ENCODE results near the gene GRIK1.

The GRIK1 gene

GRCh38 chr21:29827647-29828046 is 112.1 kb downstream of the GRIK1 start:
- no peak for DNase-seq (ENCODE audit: low read depth)

DNA sequence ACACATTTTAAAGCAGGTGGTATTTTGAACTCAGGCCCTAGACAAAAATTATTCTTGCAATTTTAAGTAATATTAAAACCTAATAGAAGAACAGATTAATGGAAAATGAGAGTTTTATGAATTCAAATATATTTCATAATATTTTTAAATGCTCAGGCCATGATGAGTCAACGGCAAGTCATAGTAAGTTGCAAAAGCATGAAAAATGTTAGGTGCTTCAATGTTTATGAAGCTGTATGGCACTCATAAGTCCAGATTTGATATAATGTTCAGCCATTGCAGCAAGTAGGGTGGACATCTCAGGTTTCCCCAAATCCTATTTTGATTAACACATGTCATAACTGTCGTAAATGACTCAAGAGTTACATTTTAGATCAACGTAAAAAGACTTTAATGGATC is 112.6 kb downstream of the GRIK1 start:
- DNase-seq (ENCODE audit: low read depth), result no peak

- no peak for DNase-seq (ENCODE audit: low read depth)
Observed at GRCh38 chr21:29826386-29826785, 113.4 kb downstream of the GRIK1 start.

GRCh38 chr21:29825936-29826335 is 113.9 kb downstream of the GRIK1 start:
- DNase-seq (ENCODE audit: low read depth), result no peak

DNA sequence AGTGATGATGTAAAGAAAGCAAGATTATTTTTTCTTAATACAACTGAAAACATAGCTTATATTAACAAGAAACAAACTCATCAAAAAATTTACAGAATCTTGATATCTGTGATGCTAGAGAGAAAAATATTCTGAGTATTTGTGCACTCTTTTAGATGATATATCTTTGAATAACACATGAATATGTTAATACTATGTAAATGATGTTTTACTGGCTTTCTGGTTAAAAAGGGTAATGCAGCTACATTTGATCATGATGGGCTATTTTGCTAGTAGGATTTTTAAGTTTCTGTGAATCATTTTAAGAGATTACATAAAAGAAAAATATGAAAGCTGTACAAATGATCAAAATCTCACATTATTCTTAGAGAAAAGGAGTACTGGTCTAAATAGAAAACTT is 114.5 kb downstream of the GRIK1 start:
- no peak for DNase-seq (ENCODE audit: low read depth)

DNA sequence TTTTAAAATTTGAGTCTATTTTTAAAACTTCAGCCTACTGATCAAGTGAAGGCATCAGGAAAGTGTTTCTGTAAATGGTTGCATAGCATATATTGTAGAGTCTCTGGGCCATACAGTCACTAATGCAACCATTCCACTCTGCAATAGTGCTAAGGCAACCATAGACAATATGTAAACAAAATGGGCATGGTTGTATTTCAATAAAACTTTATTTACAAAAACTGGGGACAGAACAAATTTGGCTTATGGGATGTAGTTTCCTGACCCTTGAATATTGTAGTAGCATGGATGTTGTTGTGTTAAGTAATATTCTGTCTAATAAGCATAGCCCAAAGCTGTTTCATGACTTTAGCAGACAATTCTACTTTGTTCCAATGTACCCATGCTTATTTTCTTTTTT is 117.7 kb downstream of the GRIK1 start:
- DNase-seq (ENCODE audit: low read depth), result no peak

DNA sequence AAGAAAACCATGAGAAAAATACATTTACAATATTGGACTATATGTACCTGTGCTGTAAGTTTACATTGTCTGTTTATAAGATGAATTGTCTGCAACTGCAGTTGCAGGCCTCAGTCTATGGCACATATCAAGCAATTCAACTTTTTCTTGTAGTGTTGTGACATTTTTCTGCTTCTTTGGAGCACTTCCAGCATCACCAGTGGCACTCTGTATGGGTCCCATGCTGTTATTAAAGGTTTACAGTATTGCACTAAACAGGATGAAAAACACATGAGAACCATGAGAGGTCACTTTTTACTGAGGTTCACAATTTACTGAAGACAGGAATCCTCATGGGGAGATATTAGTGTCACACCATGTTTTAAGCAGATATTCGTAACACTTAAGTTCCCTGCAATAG is 118.6 kb downstream of the GRIK1 start:
- no peak for DNase-seq (ENCODE audit: low read depth)

GRCh38 chr21:29819675-29820326 is 120.0 kb downstream of the GRIK1 start:
- no peak for DNase-seq (ENCODE audit: low read depth)

DNA sequence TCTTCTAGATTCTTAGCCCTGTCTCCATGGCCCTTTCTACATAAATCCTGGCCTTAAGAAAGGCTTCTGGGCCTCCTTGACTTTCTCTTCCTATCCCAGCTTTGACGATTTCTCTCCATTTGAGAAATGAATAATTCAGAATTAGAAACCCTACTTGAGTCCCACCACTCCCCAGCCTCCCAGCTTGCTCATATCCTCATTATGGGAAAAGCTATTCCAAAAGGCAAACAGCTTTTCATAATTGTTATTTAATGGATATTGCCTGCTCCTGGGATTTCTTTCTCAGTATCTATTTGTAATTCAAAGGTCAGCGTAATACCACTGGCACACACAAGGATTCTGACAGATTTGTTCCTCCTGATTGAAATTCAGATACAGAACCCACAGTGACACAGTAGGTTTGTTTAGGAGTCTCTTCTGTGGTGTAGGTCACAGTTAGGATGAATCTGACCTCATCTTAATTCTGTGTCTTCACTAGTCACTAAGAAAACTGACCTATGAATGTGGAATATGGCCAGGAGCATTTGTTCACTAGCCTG is 121.3 kb downstream of the GRIK1 start:
- no peak for DNase-seq (ENCODE audit: low read depth)

GRCh38 chr21:29817450-29817849 is 122.3 kb downstream of the GRIK1 start:
- no peak for DNase-seq (ENCODE audit: low read depth)

- DNase-seq (ENCODE audit: low read depth), result no peak
Observed at GRCh38 chr21:29812947-29813346, 126.8 kb downstream of the GRIK1 start.

DNA sequence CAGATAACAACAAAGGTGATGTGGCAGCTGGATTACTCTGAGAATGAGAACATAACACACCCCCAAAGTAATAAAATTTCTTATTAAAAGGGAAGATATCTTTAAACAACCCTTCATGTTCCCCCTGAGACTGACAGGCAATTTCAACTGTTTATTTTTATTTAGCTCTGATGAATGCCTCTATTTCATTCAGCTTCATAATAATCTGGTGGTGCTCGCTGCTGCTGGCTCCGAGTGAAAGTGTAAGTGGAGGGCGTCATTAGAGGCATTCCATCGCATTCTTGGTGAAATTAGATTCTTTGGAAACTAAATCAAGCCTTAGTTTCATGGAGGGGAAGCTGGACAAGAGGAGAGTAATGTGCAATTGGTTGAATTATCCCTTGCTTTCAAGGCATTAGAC is 128.9 kb downstream of the GRIK1 start:
- no peak for DNase-seq (ENCODE audit: low read depth)

GRCh38 chr21:29808153-29808552 is 131.6 kb downstream of the GRIK1 start:
- DNase-seq (ENCODE audit: low read depth), result no peak

- no peak for DNase-seq (ENCODE audit: low read depth)
Observed at GRCh38 chr21:29805105-29805504, 134.7 kb downstream of the GRIK1 start.

- no peak for DNase-seq (ENCODE audit: low read depth)
Observed at GRCh38 chr21:29803191-29803590, 136.6 kb downstream of the GRIK1 start.

GRCh38 chr21:29801122-29801521 is 138.7 kb downstream of the GRIK1 start:
- no peak for DNase-seq (ENCODE audit: low read depth)

- DNase-seq (ENCODE audit: low read depth), result no peak
Observed at GRCh38 chr21:29800056-29800455, 139.7 kb downstream of the GRIK1 start.

- no peak for DNase-seq (ENCODE audit: low read depth)
Observed at GRCh38 chr21:29798840-29799239, 141.0 kb downstream of the GRIK1 start.

GRCh38 chr21:29797155-29797554 is 142.6 kb downstream of the GRIK1 start:
- no peak for DNase-seq (ENCODE audit: low read depth)

DNA sequence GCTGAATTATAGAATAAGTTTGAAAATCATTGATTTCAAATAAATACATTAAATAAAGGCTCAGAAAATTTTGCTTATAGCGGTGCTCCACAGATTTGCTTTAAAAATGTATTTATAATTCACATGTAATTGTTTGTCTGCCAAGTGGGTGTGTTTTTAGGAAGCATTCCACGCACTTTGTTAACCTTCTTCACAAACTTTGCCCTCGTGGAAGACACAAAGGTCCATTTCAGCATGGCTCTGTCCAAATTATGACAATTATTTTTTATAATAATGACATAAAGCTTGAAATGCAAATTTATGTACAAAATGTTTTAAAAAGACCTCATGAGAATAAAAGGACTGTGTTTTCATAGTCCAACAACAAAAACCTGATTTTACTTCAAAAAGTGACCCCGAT is 146.1 kb downstream of the GRIK1 start:
- DNase-seq (ENCODE audit: low read depth), result no peak

- DNase-seq (ENCODE audit: low read depth), result no peak
Observed at GRCh38 chr21:29789393-29789792, 150.4 kb downstream of the GRIK1 start.

DNA sequence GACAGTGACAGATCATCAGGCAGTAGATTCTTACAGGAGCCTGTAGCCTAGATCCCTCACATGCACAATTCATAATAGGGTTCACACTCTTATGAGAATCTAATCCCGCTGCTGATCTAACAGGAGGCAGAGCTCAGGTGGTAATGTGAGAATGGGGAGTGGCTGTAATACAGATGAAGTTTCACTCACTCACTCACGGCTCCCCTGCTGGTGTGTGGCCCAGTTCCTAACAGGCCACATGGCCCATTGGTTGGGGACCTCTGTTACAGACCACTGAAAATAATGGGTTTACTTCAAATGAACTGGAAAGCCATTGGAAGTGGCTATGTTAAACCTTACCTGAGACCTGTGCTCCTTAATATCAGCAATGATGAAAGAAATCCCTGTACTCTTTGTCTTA is 151.0 kb downstream of the GRIK1 start:
- DNase-seq (ENCODE audit: low read depth), result no peak

- no peak for DNase-seq (ENCODE audit: low read depth)
Observed at GRCh38 chr21:29787361-29787909, 152.4 kb downstream of the GRIK1 start.
